HEK293 (cell line): ENCODE data around the gene CACNA2D4.

Source experiments
- CTCF ChIA-PET: fragments of 350-600 bp; formaldehyde crosslinking; extraction: SDS; loops from one replicate; lab custom pipeline; 2021; ENCODE audit warnings: antibody characterized with exemption; lab: Yijun Ruan, JAX
- POLR2A ChIA-PET: fragments of 300-600 bp; formaldehyde crosslinking; extraction: SDS; loops from one replicate; lab custom pipeline; 2020; ENCODE audit warnings: antibody characterized with exemption, inconsistent platforms; lab: Yijun Ruan, JAX
- H3K27ac ChIP-seq: fragments of 200-500 bp; sonication (Bioruptor generic); 2 replicates; pipeline ENCODE4 v1.5.1; 2014; ENCODE audit warnings: low read depth, low read length, control low read depth, inconsistent platforms; ENCODE audit errors: extremely low read depth
- H3K36me3 ChIP-seq, 2 experiments: fragments of 200-500 bp in 1 of 2; sonication (Bioruptor generic) in 1 of 2; 1 replicate in 1 of 2; 2 replicates in 1 of 2; pipeline ENCODE4 v1.5.1; 2014 to 2017; ENCODE audit warnings: inconsistent platforms in 2 of 2, low read length in 2 of 2; ENCODE audit not compliant: control insufficient read depth in 2 of 2, insufficient read depth in 1 of 2
- H3K4me1 ChIP-seq: fragments of 200-500 bp; sonication (Bioruptor generic); 2 replicates; pipeline ENCODE4 v1.5.1; 2014; ENCODE audit warnings: mild to moderate bottlenecking, low read length, inconsistent platforms; ENCODE audit not compliant: control insufficient read depth, insufficient read depth
- H3K4me3 ChIP-seq: 2 replicates; pipeline ENCODE4 v1.5.1; 2011; ENCODE audit warnings: low read depth, mild to moderate bottlenecking, control low read depth, low read length, moderate library complexity
- H3K9me3 ChIP-seq: fragments of 200-500 bp; sonication (Bioruptor generic); 2 replicates; pipeline ENCODE4 v1.5.1; 2014; ENCODE audit warnings: low read depth, low read length, inconsistent platforms; ENCODE audit not compliant: control insufficient read depth, insufficient read depth
- GFI1B ChIP-seq: fragments of 450-650 bp; formaldehyde crosslinking; IDR thresholded peaks from 2 replicates; pipeline ENCODE4 v1.5.1; 2016; ENCODE audit warnings: missing biosample characterization, missing genetic modification characterization
- GLIS2 ChIP-seq: fragments of 450-650 bp; formaldehyde crosslinking; IDR thresholded peaks from 2 replicates; pipeline ENCODE4 v1.5.1; 2016; ENCODE audit warnings: missing biosample characterization, missing genetic modification characterization
- HOXC10 ChIP-seq: sonication (generic); formaldehyde crosslinking; IDR thresholded peaks from 2 replicates; pipeline ENCODE4 v1.8.1; 2023; ENCODE audit warnings: mild to moderate bottlenecking, missing genetic modification reagents
- KLF10 ChIP-seq: fragments of 450-650 bp; IDR thresholded peaks from 2 replicates; pipeline ENCODE4 v1.5.1; 2018; ENCODE audit warnings: missing biosample characterization, mild to moderate bottlenecking, missing genetic modification characterization
- TCF7L2 ChIP-seq: IDR thresholded peaks from 2 replicates; pipeline ENCODE4 v1.6.1; 2011; ENCODE audit warnings: low read depth, mild to moderate bottlenecking, inconsistent platforms, low read length, moderate library complexity, borderline replicate concordance
- ZBTB48 ChIP-seq: fragments of 450-650 bp; formaldehyde crosslinking; IDR thresholded peaks from 2 replicates; pipeline ENCODE4 v1.5.1; 2016; ENCODE audit warnings: missing biosample characterization, missing genetic modification characterization
- ZNF132 ChIP-seq: fragments of 450-650 bp; formaldehyde crosslinking; IDR thresholded peaks from 2 replicates; pipeline ENCODE4 v1.5.1; 2017; ENCODE audit warnings: missing biosample characterization, missing genetic modification characterization, borderline replicate concordance
- ZNF155 ChIP-seq: fragments of 450-650 bp; formaldehyde crosslinking; IDR thresholded peaks from 2 replicates; pipeline ENCODE4 v1.5.1; 2016; ENCODE audit warnings: missing biosample characterization, missing genetic modification characterization
- ZNF174 ChIP-seq: fragments of 450-650 bp; formaldehyde crosslinking; IDR thresholded peaks from 2 replicates; pipeline ENCODE4 v1.5.0; 2017; ENCODE audit warnings: missing biosample characterization, mild to moderate bottlenecking, missing genetic modification characterization
- ZNF266 ChIP-seq: fragments of 450-650 bp; formaldehyde crosslinking; IDR thresholded peaks from 2 replicates; pipeline ENCODE4 v1.5.1; 2016; ENCODE audit warnings: missing biosample characterization, missing genetic modification characterization, low read depth
- ZNF292 ChIP-seq: fragments of 450-650 bp; formaldehyde crosslinking; IDR thresholded peaks from 2 replicates; pipeline ENCODE4 v1.5.1; 2016; ENCODE audit warnings: low read depth, missing biosample characterization, missing genetic modification characterization, borderline replicate concordance
- ZNF311 ChIP-seq: fragments of 450-650 bp; formaldehyde crosslinking; IDR thresholded peaks from 2 replicates; pipeline ENCODE4 v1.5.1; 2017; ENCODE audit warnings: missing biosample characterization, missing genetic modification characterization, borderline replicate concordance
- ZNF48 ChIP-seq: fragments of 450-650 bp; formaldehyde crosslinking; IDR thresholded peaks from 2 replicates; pipeline ENCODE4 v1.5.1; 2016; ENCODE audit warnings: missing biosample characterization, missing genetic modification characterization
- ZNF529 ChIP-seq: fragments of 450-650 bp; formaldehyde crosslinking; IDR thresholded peaks from 2 replicates; pipeline ENCODE4 v1.5.1; 2017; ENCODE audit warnings: missing genetic modification characterization, missing biosample characterization; ENCODE audit not compliant: insufficient replicate concordance
- ZNF571 ChIP-seq: fragments of 450-650 bp; formaldehyde crosslinking; IDR thresholded peaks from 2 replicates; pipeline ENCODE4 v1.5.0; 2017; ENCODE audit warnings: missing biosample characterization, missing genetic modification characterization
- ZNF600 ChIP-seq: fragments of 450-650 bp; formaldehyde crosslinking; IDR thresholded peaks from 2 replicates; pipeline ENCODE4 v1.5.1; 2016; ENCODE audit warnings: missing biosample characterization, missing genetic modification characterization
- ZNF623 ChIP-seq: fragments of 450-650 bp; formaldehyde crosslinking; IDR thresholded peaks from 2 replicates; pipeline ENCODE4 v1.5.1; 2016; ENCODE audit warnings: missing biosample characterization, missing genetic modification characterization
- ZNF658 ChIP-seq: fragments of 450-650 bp; formaldehyde crosslinking; IDR thresholded peaks from 2 replicates; pipeline ENCODE4; 2016; ENCODE audit warnings: missing biosample characterization, missing genetic modification characterization
- ZNF664 ChIP-seq: fragments of 450-650 bp; formaldehyde crosslinking; IDR thresholded peaks from 2 replicates; pipeline ENCODE4 v1.5.1; 2016; ENCODE audit warnings: missing biosample characterization, missing genetic modification characterization
- ZNF768 ChIP-seq: fragments of 450-650 bp; formaldehyde crosslinking; IDR thresholded peaks from 2 replicates; pipeline ENCODE4 v1.5.1; 2018; ENCODE audit warnings: missing biosample characterization, mild to moderate bottlenecking, missing genetic modification characterization
- ZNF792 ChIP-seq: fragments of 450-650 bp; formaldehyde crosslinking; IDR thresholded peaks from 2 replicates; pipeline ENCODE4 v1.5.1; 2016; ENCODE audit warnings: missing biosample characterization, missing genetic modification characterization
- TF ChIP-seq, protein P1 (sequence below): fragments of 450-650 bp; formaldehyde crosslinking; IDR thresholded peaks from 2 replicates; pipeline ENCODE4 v1.5.1; 2017; ENCODE audit warnings: missing biosample characterization, missing genetic modification characterization
- TF ChIP-seq, protein P2 (sequence below): fragments of 450-650 bp; formaldehyde crosslinking; IDR thresholded peaks from 2 replicates; pipeline ENCODE4 v1.5.1; 2016; ENCODE audit warnings: missing biosample characterization, missing genetic modification characterization
- TF ChIP-seq, protein P3 (sequence below): fragments of 450-650 bp; formaldehyde crosslinking; IDR thresholded peaks from 2 replicates; pipeline ENCODE4 v1.5.1; 2016; ENCODE audit warnings: missing biosample characterization, missing genetic modification characterization
- TF ChIP-seq, protein P4 (sequence below): fragments of 450-650 bp; formaldehyde crosslinking; conservative IDR thresholded peaks from 2 replicates; pipeline ENCODE4 v1.5.1; 2016; ENCODE audit warnings: low read depth, missing biosample characterization, missing genetic modification characterization
- TF ChIP-seq, protein P5 (sequence below): fragments of 450-650 bp; formaldehyde crosslinking; IDR thresholded peaks from 2 replicates; pipeline ENCODE4 v1.5.1; 2017; ENCODE audit warnings: missing biosample characterization, mild to moderate bottlenecking, missing genetic modification characterization, moderate library complexity

The CACNA2D4 gene

DNA sequence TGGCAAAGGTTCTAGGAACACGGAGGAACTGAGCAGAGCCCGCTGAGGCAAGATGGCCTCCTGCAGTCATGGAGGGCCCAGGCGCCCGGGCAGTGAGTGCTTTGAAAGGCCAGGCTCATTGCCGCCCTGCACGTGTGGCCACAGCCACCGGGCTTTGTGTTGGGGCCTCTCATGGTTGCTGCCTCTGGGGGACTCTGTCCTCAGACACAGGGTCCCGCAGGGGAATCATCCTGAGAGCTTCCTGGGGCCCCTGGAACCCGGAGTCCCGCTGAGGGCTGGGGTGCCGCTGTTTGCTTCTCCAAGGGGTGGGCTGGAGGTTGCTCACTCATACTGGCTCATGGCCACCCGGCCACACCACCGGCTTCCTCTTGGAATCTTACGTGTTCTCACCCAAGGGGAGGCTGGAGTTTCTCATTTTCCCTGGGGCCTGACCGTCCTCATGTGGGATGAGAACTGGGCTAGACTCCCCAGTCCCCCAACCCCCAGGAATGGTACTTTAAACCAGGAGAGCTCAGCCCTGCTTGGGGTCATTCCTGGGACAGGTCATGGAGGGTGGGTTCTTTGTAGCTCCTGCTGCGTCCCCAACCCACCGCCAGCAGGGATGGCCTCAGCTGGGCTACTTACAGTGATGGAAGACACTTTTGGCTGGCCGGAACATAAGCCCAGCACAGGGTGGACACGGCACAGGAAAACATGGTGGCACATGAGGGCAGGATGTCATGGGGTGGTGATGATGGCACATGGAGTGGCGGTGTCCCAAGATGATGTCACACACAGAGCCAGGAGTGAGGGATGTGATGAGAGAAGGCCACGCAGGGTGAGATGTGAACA lies 119.2 kb downstream of the CACNA2D4 start:
- CTCF ChIA-PET: interaction anchor here (0.7 to 2.3 kb wide), 4 partner anchors 8 to 1148 kb away, joined by 3 to 13 read pairs (median 3); no protein-coding TSS in a partner anchor
- no peak for TF ChIP-seq ZBTB48 (tag by site-specific recombination)
- TF ChIP-seq ZNF132 (tag by site-specific recombination): no peak
- TF ChIP-seq, protein P1, sequence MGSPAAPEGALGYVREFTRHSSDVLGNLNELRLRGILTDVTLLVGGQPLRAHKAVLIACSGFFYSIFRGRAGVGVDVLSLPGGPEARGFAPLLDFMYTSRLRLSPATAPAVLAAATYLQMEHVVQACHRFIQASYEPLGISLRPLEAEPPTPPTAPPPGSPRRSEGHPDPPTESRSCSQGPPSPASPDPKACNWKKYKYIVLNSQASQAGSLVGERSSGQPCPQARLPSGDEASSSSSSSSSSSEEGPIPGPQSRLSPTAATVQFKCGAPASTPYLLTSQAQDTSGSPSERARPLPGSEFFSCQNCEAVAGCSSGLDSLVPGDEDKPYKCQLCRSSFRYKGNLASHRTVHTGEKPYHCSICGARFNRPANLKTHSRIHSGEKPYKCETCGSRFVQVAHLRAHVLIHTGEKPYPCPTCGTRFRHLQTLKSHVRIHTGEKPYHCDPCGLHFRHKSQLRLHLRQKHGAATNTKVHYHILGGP: no peak
- no peak for TF ChIP-seq KLF10 (tag by site-specific recombination)
- no peak for TF ChIP-seq ZNF155 (tag by site-specific recombination)
- TF ChIP-seq ZNF266 (tag by site-specific recombination): no peak
- no peak for TF ChIP-seq ZNF571 (tag by site-specific recombination)
- no peak for TF ChIP-seq ZNF311
- TF ChIP-seq, protein P2, sequence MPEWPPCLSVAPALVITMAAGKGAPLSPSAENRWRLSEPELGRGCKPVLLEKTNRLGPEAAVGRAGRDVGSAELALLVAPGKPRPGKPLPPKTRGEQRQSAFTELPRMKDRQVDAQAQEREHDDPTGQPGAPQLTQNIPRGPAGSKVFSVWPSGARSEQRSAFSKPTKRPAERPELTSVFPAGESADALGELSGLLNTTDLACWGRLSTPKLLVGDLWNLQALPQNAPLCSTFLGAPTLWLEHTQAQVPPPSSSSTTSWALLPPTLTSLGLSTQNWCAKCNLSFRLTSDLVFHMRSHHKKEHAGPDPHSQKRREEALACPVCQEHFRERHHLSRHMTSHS: no peak
- no peak for TF ChIP-seq HOXC10 (CRISPR knock-in tag)
- no peak for TF ChIP-seq ZNF48 (tag by site-specific recombination)
- TF ChIP-seq ZNF600 (tag by site-specific recombination): no peak
- no peak for TF ChIP-seq ZNF658
- TF ChIP-seq, protein P3, sequence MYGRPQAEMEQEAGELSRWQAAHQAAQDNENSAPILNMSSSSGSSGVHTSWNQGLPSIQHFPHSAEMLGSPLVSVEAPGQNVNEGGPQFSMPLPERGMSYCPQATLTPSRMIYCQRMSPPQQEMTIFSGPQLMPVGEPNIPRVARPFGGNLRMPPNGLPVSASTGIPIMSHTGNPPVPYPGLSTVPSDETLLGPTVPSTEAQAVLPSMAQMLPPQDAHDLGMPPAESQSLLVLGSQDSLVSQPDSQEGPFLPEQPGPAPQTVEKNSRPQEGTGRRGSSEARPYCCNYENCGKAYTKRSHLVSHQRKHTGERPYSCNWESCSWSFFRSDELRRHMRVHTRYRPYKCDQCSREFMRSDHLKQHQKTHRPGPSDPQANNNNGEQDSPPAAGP (tag by site-specific recombination): no peak
- TF ChIP-seq ZNF768: no peak
- TF ChIP-seq ZNF292 (tag by site-specific recombination): no peak
- no peak for TF ChIP-seq ZNF623
- Histone ChIP-seq H3K4me1 (no peaks in the 10 kb centered on the region; the same call in 1 of the 2 replicates), H3K27ac (no peak overlapping the region), H3K9me3 (no peaks in the 10 kb centered on the region), H3K36me3 (no peaks in the 10 kb centered on the region), H3K4me3 (no peak overlapping the region)
- POLR2A ChIA-PET: no interaction called here

DNA sequence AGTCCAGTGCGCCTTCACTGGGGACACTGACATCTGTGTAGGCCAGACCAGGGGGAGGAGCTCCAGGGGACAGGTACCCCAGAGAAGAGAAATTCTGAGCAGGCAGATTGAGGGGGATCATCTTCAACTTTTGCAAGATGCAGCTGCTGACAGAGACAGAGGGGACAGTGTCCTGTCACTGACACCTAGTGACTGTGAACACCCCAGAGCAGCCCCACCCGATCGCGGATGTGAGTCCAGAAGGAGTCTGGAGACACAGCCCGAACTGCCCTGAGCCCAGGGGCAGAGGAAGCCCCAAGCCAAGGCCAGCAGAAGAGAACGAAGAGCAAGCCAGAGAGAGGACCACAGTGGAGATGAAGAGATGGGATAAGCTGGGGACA lies 119.8 kb downstream of the CACNA2D4 start:
- ChIA-PET CTCF (interaction anchor here (0.5 to 2.3 kb wide), 4 partner anchors 13 to 146 kb away, joined by 3 to 13 read pairs (median 3); no protein-coding TSS in a partner anchor), POLR2A (no interaction called here)
- Histone ChIP-seq H3K36me3 (no peaks in the 10 kb centered on the region), H3K27ac (no peak overlapping the region), H3K4me3 (no peak overlapping the region), H3K9me3 (no peaks in the 10 kb centered on the region), H3K4me1 (no peaks in the 10 kb centered on the region; the same call in 1 of the 2 replicates)
- TF ChIP-seq GFI1B (tag by site-specific recombination) (no peak), ZNF664 (tag by site-specific recombination) (no peak), TCF7L2 (no peak), ZNF529 (tag by site-specific recombination) (no peak), ZNF792 (no peak), ZNF174 (tag by site-specific recombination) (no peak), GLIS2 (no peak)
- TF ChIP-seq, protein P4, sequence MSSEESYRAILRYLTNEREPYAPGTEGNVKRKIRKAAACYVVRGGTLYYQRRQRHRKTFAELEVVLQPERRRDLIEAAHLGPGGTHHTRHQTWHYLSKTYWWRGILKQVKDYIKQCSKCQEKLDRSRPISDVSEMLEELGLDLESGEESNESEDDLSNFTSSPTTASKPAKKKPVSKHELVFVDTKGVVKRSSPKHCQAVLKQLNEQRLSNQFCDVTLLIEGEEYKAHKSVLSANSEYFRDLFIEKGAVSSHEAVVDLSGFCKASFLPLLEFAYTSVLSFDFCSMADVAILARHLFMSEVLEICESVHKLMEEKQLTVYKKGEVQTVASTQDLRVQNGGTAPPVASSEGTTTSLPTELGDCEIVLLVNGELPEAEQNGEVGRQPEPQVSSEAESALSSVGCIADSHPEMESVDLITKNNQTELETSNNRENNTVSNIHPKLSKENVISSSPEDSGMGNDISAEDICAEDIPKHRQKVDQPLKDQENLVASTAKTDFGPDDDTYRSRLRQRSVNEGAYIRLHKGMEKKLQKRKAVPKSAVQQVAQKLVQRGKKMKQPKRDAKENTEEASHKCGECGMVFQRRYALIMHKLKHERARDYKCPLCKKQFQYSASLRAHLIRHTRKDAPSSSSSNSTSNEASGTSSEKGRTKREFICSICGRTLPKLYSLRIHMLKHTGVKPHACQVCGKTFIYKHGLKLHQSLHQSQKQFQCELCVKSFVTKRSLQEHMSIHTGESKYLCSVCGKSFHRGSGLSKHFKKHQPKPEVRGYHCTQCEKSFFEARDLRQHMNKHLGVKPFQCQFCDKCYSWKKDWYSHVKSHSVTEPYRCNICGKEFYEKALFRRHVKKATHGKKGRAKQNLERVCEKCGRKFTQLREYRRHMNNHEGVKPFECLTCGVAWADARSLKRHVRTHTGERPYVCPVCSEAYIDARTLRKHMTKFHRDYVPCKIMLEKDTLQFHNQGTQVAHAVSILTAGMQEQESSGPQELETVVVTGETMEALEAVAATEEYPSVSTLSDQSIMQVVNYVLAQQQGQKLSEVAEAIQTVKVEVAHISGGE (tag by site-specific recombination): no peak
- TF ChIP-seq, protein P5, sequence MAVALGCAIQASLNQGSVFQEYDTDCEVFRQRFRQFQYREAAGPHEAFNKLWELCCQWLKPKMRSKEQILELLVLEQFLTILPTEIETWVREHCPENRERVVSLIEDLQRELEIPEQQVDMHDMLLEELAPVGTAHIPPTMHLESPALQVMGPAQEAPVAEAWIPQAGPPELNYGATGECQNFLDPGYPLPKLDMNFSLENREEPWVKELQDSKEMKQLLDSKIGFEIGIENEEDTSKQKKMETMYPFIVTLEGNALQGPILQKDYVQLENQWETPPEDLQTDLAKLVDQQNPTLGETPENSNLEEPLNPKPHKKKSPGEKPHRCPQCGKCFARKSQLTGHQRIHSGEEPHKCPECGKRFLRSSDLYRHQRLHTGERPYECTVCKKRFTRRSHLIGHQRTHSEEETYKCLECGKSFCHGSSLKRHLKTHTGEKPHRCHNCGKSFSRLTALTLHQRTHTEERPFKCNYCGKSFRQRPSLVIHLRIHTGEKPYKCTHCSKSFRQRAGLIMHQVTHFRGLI (tag by site-specific recombination): no peak
